GM12801 (cell line): ENCODE results near the gene STX8.

ENCODE experiments used
- TF ChIP-seq, protein P1 (sequence below): IDR thresholded peaks from one replicate; pipeline ENCODE4 v1.5.1; 2011; ENCODE audit warnings: control low read depth; ENCODE audit not compliant: insufficient read length; ENCODE audit errors: extremely low read depth

Gene STX8

DNA sequence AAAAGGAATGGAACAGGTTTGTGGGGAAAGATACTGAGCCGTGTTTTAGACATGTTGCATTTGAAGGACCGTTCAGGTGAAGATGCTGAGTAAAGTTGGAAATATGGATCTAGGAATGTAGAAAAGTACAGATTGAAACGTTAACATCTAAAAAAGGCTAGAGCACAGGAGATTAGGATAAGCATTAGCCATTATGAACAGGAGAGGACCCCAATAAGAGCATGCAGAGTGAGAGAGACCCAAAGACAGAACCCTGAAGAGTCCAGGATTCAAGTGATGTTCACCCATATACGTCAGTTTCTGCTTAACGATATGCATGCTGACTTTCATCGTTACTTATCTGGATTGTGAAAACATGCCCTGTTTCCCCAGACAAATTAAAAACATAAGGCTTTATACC lies 140.5 kb downstream of the STX8 start:
- TF ChIP-seq, protein P1, sequence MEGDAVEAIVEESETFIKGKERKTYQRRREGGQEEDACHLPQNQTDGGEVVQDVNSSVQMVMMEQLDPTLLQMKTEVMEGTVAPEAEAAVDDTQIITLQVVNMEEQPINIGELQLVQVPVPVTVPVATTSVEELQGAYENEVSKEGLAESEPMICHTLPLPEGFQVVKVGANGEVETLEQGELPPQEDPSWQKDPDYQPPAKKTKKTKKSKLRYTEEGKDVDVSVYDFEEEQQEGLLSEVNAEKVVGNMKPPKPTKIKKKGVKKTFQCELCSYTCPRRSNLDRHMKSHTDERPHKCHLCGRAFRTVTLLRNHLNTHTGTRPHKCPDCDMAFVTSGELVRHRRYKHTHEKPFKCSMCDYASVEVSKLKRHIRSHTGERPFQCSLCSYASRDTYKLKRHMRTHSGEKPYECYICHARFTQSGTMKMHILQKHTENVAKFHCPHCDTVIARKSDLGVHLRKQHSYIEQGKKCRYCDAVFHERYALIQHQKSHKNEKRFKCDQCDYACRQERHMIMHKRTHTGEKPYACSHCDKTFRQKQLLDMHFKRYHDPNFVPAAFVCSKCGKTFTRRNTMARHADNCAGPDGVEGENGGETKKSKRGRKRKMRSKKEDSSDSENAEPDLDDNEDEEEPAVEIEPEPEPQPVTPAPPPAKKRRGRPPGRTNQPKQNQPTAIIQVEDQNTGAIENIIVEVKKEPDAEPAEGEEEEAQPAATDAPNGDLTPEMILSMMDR, result no peak

DNA sequence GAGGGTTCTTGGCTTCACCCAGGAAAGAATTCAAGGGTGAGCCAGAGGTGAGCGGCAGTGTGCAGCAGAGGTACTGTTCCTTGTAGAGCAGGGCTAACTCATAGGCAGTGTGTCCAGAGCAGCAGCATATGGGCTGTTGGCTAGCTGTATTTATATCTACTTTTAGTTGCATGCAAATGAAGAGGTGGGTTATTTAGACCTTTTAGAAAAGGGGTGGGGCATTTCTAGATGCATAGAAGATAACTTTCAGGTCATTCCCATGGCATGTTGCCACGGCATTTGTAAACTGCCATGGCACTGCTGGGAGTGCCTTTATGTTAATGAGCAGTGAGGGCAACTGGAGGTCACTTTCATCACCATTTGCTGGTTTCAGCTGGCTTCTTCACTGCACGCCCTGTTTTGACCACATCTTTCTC lies 141.0 kb downstream of the STX8 start:
- TF ChIP-seq, protein P1, result no peak

DNA sequence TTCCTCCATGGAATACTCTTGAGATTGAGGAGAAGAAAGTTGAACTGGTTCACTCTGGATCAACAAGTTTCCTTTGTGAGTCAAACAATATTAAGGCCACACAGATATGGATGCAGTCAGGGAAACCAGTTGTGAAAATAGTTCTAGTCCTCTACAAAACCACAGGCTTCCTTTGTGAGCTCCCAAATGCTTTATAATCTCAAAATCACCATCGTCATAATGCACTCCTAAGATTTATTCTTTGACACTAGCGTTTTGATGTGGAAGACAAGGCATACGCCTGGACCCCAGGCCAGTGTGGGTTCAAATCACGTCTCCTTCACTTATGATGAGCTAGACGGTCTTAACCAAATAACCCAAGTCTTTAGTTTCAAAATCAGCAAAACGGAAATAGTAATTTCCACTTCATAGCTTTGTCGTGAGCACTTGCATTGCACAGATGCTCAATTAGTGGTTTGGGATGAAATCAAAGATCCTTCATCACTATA lies 142.6 kb downstream of the STX8 start:
- TF ChIP-seq, protein P1, result no peak

DNA sequence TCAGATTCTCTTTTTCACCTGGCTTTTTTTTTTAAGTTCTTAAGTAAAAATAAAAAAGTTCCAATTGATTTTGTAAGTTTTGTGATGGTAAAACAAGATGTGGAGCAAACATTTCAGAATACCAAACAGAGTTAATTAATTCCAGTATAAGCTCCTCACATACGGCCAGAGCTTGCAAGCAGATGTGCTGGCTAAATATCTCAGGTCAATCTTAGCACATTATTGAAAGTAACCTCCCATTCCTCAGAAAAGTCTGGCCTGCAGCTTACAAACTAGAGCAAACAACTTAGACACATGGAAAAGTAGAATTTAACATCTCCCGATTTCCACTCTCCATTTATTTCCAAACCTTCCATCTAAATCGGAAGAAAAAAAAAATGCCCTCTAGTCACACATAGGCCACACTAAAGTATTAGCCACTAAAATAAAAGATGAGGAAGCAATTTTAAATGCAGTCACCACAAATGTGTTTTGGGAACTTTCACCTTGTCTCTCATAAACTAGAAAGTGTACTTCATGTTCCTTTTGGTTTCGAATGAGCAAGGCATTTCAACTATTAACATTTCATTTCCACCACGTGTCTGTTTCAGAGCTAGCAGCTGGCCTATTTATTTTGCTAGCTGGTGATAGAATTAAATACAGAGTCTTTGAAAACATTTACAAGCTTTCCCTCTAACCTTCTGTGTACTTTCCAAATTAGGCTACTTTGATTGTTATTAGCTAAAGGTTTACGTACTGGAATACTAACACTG lies 143.3 kb downstream of the STX8 start:
- TF ChIP-seq, protein P1, result no peak

DNA sequence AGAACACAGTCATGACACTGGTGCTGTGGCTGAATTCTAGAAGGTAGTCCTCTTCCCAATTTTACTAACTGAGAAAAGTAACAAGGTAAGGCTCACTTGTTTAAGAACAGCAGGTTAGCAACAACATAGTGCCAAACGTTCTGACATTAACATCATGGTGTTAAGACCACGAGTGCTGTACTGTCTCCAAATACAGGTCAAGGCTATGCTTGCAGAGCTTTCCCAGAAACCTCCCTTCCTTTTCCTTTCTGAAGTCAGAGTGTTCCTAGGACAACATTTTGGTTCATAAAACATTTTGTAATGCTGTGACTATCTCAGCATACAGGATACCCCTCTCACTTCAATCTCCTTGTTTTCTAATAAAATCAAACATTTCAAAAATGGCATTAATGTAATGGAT lies 144.0 kb downstream of the STX8 start:
- TF ChIP-seq, protein P1, result no peak

DNA sequence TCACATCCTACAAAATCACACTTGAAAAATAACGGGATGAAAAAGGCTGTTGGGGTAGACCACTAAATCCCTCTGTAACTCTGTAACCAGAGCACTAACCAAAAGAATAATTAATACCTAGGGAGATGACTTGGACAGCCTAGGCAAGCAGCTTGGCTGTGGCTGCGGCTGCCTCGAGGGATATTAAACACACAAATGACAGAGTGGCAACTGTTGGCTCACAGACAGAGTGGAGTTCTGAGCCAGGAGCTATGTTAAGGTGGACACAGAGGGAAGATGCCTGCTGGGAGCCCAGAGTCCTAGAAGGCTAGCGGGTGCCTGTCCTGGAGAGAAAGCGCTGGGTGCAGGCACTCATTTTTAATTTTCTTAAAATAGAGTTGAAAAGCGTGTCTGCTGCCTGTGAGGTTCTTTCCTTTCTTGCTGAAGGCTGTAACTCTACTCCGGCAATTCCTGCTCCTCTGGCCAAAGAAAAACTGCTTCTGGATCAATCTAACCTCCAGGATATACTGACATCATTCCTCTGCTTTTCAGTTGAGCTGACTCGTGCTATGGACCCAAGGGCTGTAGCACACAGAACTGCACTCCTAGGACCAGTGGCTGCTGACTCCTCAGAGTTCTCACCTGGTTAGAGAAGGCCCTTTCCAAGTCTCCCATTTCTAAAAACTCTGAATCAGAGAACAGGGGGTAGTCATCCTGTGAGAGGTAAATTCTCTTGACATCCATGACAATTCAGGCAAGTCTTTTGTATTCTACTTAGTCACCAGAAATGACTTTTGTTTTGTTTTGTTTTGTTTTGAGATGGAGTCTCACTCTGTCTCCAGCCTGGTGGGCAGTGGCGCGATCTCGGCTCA lies 147.9 kb downstream of the STX8 start:
- TF ChIP-seq, protein P1, result no peak

DNA sequence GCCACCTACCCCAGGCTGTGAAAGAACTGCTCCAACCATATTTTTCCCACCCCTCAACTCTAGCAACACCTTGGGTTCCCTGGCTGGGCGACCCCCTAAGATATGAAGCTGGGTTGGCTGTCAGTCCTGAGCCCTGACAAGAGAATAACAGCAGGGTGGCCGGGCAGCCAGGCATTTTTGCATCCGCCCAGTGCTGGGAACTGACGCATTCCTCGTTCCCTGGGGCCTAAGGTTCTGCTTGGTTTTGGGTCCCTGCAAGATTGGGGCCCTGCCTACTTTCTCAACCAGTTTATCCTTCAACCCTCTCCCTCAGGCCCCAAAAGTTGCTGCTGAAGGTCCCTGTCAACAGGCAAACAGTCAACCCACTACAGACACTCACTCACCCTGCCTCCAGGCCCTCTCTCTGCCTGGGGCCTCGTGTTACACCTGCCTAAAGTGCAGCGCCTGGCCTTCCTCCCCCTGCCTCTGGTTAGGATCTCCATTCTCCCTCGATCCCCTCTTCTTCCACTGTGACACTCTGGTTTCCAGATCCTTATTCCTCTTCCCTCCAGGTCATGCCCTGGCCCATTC lies 151.5 kb downstream of the STX8 start:
- TF ChIP-seq, protein P1, result no peak
